A549 (cell line): ENCODE data around the gene FIZ1.

Experiments
- BHLHE40 ChIP-seq: IDR thresholded peaks from 2 replicates; pipeline ENCODE4 v1.6.1; 2012; ENCODE audit warnings: low read depth, low read length, inconsistent platforms
- CBX2 ChIP-seq: fragments of 200-600 bp; sonication (generic); IDR thresholded peaks from 2 replicates; pipeline ENCODE4 v1.6.1; 2016; ENCODE audit warnings: low read depth, mild to moderate bottlenecking, borderline replicate concordance
- CTCF ChIP-seq: fragments of >200 bp; sonication (Bioruptor Twin); formaldehyde crosslinking; IDR thresholded peaks from 3 replicates; pipeline ENCODE4 v1.5.1; 2016
- RAD21 ChIP-seq, 2 experiments: fragments of >200 bp in 1 of 2; sonication (Bioruptor Twin) in 1 of 2; formaldehyde crosslinking in 1 of 2; IDR thresholded peaks in 1 of 2; conservative IDR thresholded peaks in 1 of 2; 2 replicates in 1 of 2; 3 replicates in 1 of 2; pipeline ENCODE4 v1.6.1; 2012 to 2018; ENCODE audit warnings: inconsistent platforms in 1 of 2

- TF ChIP-seq CTCF (no peak), CBX2 (no peak), BHLHE40 (no peak), RAD21 (conservative IDR thresholded peaks at IDR 0.05 in 1 of 2, IDR thresholded peaks at IDR 0.05 in 1 of 2) (peak; percentile 30 to 47; a peak in 2 of 5 replicates)
Measured at GRCh38 chr19:55580628-55581144, 18.6 kb downstream of the FIZ1 start, which contains the start of gene ZNF579.
